KOPT-K1 (cell line): ENCODE measurements around the gene GGCX.
"Not testable (repeated sequence)": the region's sequence is repeated elsewhere in the genome, so short reads cannot be mapped to it uniquely, and the experiment has no call there.

Source experiments
- H3K27ac ChIP-seq: fragments of 200-600 bp; sonication (generic); 2 replicates; pipeline ENCODE4 v1.5.1; 2016; ENCODE audit warnings: antibody characterized with exemption, mild to moderate bottlenecking, low read depth, low read length; ENCODE audit not compliant: poor library complexity, severe bottlenecking
- H3K36me3 ChIP-seq: fragments of 200-600 bp; sonication (generic); 2 replicates; pipeline ENCODE4 v1.5.1; 2017; ENCODE audit warnings: antibody characterized with exemption, mild to moderate bottlenecking, low read length, moderate library complexity; ENCODE audit not compliant: insufficient read depth
- H3K9me3 ChIP-seq: fragments of 200-600 bp; sonication (generic); 2 replicates; pipeline ENCODE4 v1.5.1; 2017; ENCODE audit warnings: antibody characterized with exemption, low read length, mild to moderate bottlenecking; ENCODE audit not compliant: insufficient read depth, poor library complexity, severe bottlenecking

GGCX gene

DNA sequence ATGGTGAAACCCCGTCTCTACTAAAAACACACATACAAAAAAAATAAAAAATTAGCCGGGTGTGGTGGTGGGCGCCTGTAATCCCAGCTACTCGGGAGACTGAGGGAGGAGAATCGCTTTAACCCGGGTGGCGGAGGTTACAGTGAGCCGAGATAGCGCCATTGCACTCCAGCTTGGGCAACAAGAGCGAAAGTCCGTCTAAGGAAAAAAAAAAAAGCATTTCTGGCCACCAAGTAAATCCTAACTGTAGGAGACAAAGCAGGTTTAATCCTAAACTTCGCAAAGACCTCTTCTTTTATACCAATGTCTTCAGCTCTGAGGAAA lies 928 bp downstream of the GGCX start:
- H3K36me3 ChIP-seq: peaks cover 34% of the 10 kb centered on the region
- H3K27ac ChIP-seq: peak overlapping the region; percentile 93
- H3K9me3 ChIP-seq: not testable (repeated sequence)

DNA sequence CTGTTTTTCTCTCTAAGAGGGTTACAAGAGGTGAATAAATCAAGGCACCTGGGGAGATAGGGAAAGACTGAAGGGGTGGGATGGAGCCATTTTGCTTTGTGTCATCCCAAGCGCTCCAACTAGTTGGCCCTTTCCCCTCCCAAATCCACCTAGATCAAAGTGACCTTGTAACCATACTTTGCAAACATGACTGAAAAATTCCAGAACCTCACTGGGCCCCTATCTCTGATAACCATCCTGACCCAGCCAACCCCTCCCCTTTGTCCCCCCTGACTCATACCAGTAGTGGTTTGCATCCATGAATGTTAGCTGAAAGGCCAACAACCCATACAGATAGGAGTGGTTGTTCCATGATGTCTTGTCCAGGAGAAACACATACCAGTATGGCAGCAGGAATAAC lies 3.1 kb downstream of the GGCX start:
- H3K9me3 ChIP-seq: no peaks in the 10 kb centered on the region
- H3K27ac ChIP-seq: no peak overlapping the region
- peaks cover 56% of the 10 kb centered on the region for H3K36me3 ChIP-seq

- H3K9me3 ChIP-seq: no peaks in the 10 kb centered on the region
- H3K36me3 ChIP-seq: peaks cover 66% of the 10 kb centered on the region
- H3K27ac ChIP-seq: no peak overlapping the region
Observed at GRCh38 chr2:85557130-85557529, 4.2 kb downstream of the GGCX start.

GRCh38 chr2:85554980-85555612 lies 6.2 kb downstream of the GGCX start:
- H3K9me3 ChIP-seq: no peaks in the 10 kb centered on the region
- no peak overlapping the region for H3K27ac ChIP-seq
- peaks cover 87% of the 10 kb centered on the region for H3K36me3 ChIP-seq

DNA sequence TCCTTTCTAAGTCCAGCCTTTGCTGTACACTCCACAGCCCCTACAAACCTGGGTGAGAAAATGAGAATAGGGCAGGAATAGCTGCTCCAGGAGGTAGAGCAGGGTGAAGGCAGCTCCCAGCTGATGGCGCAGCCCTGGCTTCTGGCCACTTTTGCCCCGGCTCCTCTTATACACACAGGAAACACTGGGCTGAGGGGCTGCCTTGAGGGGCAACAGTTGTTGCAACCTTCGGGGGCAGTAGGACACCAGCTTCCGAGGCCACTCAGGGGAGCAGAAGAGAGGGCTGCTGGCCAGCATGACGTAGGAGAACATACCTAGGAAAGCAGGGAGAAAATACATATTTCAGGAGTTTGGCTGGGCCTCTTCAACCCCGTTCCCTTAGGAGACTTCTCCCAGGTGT lies 8.1 kb downstream of the GGCX start:
- H3K36me3 ChIP-seq: peaks cover 91% of the 10 kb centered on the region
- no peaks in the 10 kb centered on the region for H3K9me3 ChIP-seq
- no peak overlapping the region for H3K27ac ChIP-seq

DNA sequence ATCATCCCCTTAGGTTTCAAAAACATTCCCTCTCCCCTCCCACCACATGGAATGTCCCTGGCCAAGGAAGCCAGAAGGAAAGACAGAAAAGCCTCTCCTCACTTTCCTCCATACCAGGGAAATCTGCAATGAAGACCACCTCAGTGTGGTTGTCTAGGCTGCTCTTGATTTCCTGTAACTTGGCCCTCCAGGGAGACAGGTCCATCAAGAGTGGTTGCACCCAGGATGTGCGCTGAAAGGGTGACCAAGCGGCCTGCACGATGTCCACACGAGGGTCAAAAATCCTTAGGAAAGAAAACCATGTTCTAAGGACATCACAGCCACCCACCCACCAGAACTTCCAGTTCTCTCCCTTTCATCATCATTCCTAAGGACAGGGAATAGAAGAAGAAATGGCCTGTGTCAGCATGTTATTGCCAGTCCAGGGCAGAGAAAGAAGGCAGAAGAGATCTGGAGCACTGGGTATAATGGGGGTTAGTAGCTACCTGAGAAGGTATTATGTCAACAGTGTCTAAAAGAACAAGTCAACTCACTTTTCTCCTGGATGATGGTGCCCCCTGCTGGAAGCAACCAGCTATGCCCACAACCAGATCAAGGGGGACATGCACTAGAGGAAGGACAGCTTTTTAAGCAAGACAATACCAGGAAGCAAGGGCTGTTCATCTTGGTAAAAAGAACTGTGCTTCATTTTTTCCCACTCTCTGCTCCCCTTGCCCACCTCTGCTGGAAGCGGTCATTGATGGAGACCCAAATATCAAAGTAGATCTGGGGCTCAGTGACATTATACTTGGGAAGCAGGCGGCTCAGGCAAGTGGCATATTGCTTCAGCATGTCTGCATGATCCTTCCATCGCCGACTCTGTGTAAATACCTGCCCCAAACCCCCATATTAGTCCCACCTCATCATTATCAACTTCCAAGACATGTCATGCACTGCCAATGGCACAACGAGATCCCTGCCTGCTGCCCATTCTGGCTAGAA lies 9.3 kb downstream of the GGCX start:
- Histone ChIP-seq H3K9me3 (no peaks in the 10 kb centered on the region), H3K27ac (no peak overlapping the region), H3K36me3 (peaks cover 94% of the 10 kb centered on the region)

GRCh38 chr2:85550486-85550885 lies 10.8 kb downstream of the GGCX start:
- H3K36me3 ChIP-seq: peaks cover 94% of the 10 kb centered on the region
- no peak overlapping the region for H3K27ac ChIP-seq
- H3K9me3 ChIP-seq: no peaks in the 10 kb centered on the region

DNA sequence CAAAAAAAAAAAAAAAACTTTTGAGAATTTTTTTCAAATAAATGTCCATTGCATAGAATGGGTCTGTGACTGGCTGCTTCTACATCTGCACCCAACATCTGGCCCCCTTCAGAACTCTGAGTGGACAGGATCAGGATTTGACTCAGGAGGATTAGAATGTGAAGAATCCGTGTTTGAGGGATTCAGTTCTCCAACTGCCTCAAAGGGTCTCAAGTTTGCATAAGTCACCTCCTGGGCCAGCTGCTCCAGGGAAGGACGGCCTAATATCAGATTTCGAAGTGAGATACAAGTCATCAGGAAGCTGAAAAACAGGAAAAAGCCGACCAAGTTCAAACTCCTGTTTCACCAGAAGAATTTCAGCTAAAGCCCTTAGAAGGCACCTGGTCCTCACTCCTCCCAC lies 11.5 kb downstream of the GGCX start:
- no peak overlapping the region for H3K27ac ChIP-seq
- H3K36me3 ChIP-seq: peaks cover 94% of the 10 kb centered on the region
- no peaks in the 10 kb centered on the region for H3K9me3 ChIP-seq

- no peaks in the 10 kb centered on the region for H3K9me3 ChIP-seq
- H3K36me3 ChIP-seq: peaks cover 94% of the 10 kb centered on the region
- no peak overlapping the region for H3K27ac ChIP-seq
Observed at GRCh38 chr2:85549095-85549494, 12.2 kb downstream of the GGCX start.

- no peaks in the 10 kb centered on the region for H3K9me3 ChIP-seq
- peaks cover 94% of the 10 kb centered on the region for H3K36me3 ChIP-seq
- H3K27ac ChIP-seq: no peak overlapping the region
Observed at GRCh38 chr2:85548608-85548900, 12.7 kb downstream of the GGCX start.

DNA sequence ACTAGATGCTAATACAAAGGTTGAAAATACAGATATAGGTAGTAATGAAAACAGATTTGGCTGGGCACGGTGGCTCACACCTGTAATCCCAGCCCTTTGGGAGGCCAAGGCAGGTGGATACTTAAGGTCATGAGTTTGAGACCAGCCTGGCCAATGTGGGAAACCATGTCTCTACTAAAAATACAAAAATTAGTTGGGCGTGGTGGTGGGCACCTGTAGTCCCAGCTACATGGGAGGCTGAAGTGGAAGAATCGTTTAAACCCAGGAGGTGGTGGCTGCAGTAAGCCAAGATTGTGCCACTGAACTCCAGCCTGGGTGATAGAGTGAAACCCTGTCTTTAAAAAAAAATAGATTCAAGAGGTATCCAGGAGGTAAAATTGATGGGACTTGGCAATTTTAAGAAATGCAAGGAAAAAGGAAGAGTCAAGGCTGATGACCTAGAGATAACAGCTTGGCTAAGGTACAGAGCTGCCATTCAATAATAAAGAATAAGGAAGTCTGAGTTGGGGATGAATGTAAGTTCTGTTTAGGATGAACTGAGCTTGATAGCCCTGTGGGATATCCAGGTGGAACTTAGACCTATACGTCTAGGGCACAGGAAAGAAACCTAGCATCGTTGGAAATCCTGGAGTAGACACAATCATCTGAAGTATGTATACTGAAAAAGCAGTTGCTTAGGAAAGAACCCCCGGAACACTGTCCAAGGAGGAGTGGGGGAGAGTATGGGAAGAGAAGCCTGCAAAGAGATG lies 13.3 kb downstream of the GGCX start:
- Histone ChIP-seq H3K27ac (no peak overlapping the region), H3K36me3 (peaks cover 94% of the 10 kb centered on the region)

GRCh38 chr2:85547089-85547858 lies 14.0 kb downstream of the GGCX start:
- Histone ChIP-seq H3K36me3 (peaks cover 94% of the 10 kb centered on the region), H3K9me3 (no peaks in the 10 kb centered on the region), H3K27ac (no peak overlapping the region)

More for the DNA sequence above, 13.3 kb downstream of the GGCX start:
- no peaks in the 10 kb centered on the region for H3K9me3 ChIP-seq

- Histone ChIP-seq H3K36me3 (peaks cover 94% of the 10 kb centered on the region), H3K9me3 (no peaks in the 10 kb centered on the region), H3K27ac (no peak overlapping the region)
Observed at GRCh38 chr2:85545780-85546240, 15.5 kb downstream of the GGCX start.

- H3K27ac ChIP-seq, H3K9me3 ChIP-seq: not testable (repeated sequence)
- H3K36me3 ChIP-seq: peaks cover 94% of the 10 kb centered on the region
Observed at GRCh38 chr2:85544915-85545779, 16.1 kb downstream of the GGCX start.
